Stomach smooth muscle (tissue), 2 donors: ENCODE measurements around the gene PPIH.
"Not testable (repeated sequence)": the region's sequence is repeated elsewhere in the genome, so short reads cannot be mapped to it uniquely, and the experiment has no call there.

Source experiments
- H3K27ac ChIP-seq: one replicate; pipeline ENCODE4 v1.7.0; 2013; ENCODE audit warnings: mild to moderate bottlenecking, low read length, inconsistent platforms
- H3K27me3 ChIP-seq, 2 donors: one replicate each; pipeline ENCODE4 v1.7.0; 2013; ENCODE audit warnings: low read length in 2 of 2; ENCODE audit not compliant: insufficient read depth in 2 of 2, control insufficient read depth in 1 of 2
- H3K36me3 ChIP-seq, 2 donors: one replicate each; pipeline ENCODE4 v1.7.0; 2013; ENCODE audit warnings: low read length in 2 of 2; ENCODE audit not compliant: control insufficient read depth in 2 of 2, insufficient read depth in 2 of 2
- H3K4me1 ChIP-seq: one replicate; pipeline ENCODE4 v1.7.0; 2013; ENCODE audit warnings: low read length; ENCODE audit not compliant: control insufficient read depth, insufficient read depth
- H3K4me3 ChIP-seq, 2 donors: one replicate each; pipeline ENCODE4 v1.7.0; 2013; ENCODE audit warnings: low read length in 2 of 2
- H3K9ac ChIP-seq, 2 donors: one replicate each; pipeline ENCODE4 v1.7.0; 2013; ENCODE audit warnings: low read length in 2 of 2, mild to moderate bottlenecking in 1 of 2
- H3K9me3 ChIP-seq, 2 donors: one replicate each; pipeline ENCODE4 v1.7.0; 2013; ENCODE audit warnings: low read length in 2 of 2; ENCODE audit not compliant: control insufficient read depth in 2 of 2
- donor health status: healthy.
- donor health status: Pancreatic carcinoma.

PPIH gene

GRCh38 chr1:42700006-42700405, 41.8 kb downstream of the PPIH start:
- Histone ChIP-seq H3K4me3 (no peak overlapping the region), H3K9me3 (no peaks in the 10 kb centered on the region), H3K36me3 (peaks cover 31 to 53% of the 10 kb centered on the region in 2 donors), H3K27me3 (no peaks in the 10 kb centered on the region), H3K27ac (no peak overlapping the region), H3K9ac (no peak overlapping the region), H3K4me1 (no peaks in the 10 kb centered on the region)

DNA sequence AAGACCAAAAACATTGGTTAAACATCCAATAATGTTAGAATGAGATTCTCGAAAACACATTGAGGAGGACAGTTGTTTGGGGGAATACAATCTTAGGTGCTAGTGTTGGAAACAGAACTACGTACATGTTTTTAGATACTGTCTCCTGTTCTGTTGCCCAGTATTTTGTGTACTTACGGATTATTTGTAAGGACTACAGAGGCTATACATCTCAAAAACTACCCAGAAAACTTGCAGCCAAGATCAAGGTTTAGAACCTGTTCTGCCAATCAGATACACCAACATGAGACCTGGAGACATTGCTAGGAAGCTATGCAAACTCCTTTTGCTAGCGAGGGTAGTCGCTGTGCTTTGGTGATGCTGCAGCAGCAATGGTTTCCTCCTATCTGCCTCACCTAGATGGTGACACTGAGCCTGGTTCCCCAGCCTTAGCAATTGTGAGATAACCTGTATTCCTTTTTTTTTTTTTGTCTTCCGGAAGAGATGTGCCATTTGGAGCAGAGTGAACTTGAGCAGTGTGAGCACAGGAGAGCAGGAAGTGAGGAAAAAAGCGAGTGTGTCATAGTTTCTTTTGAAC, 45.8 kb downstream of the PPIH start:
- Histone ChIP-seq H3K4me1 (no peaks in the 10 kb centered on the region), H3K36me3 (peaks cover 36 to 37% of the 10 kb centered on the region in 2 donors), H3K27ac (no peak overlapping the region), H3K4me3 (no peak overlapping the region), H3K27me3 (no peaks in the 10 kb centered on the region), H3K9me3 (no peaks in the 10 kb centered on the region), H3K9ac (no peak overlapping the region)

- H3K27ac ChIP-seq = not testable (repeated sequence)
Measured at GRCh38 chr1:42712808-42713207, 54.6 kb downstream of the PPIH start.

GRCh38 chr1:42713293-42713692, 55.1 kb downstream of the PPIH start:
- Histone ChIP-seq H3K36me3 (peaks cover 3 to 7% of the 10 kb centered on the region in 2 donors), H3K9me3 (no peaks in the 10 kb centered on the region), H3K4me1 (no peaks in the 10 kb centered on the region), H3K27me3 (no peaks in the 10 kb centered on the region), H3K9ac (no peak overlapping the region), H3K4me3 (no peak overlapping the region), H3K27ac (no peak overlapping the region)

More at GRCh38 chr1:42712808-42713207, 54.6 kb downstream of the PPIH start:
- not testable (repeated sequence) for H3K36me3 ChIP-seq, H3K4me1 ChIP-seq, H3K27me3 ChIP-seq, H3K4me3 ChIP-seq, H3K9me3 ChIP-seq, H3K9ac ChIP-seq

DNA sequence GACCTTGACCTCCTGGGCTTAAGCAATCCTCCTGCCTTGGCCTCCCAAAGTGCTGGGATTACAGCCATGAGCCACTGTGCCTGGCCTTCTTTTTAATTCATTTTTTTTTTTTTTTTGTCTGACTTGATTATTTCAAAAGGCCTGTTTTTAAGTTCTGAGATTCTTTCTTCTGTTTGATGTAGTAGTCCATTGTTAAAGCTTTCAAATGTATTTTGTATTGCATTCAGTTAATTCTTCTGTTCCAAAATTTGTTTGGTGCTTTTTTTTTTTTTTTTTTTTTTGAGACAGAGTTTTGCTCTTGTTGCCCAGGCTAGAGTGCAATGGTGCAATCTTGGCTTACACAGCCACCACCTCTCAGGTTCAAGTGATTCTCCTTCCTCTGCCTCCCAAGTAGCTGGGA, 56.2 kb downstream of the PPIH start:
- H3K27ac ChIP-seq, H3K9me3 ChIP-seq, H3K4me3 ChIP-seq, H3K27me3 ChIP-seq, H3K4me1 ChIP-seq, H3K9ac ChIP-seq, H3K36me3 ChIP-seq: not testable (repeated sequence)

DNA sequence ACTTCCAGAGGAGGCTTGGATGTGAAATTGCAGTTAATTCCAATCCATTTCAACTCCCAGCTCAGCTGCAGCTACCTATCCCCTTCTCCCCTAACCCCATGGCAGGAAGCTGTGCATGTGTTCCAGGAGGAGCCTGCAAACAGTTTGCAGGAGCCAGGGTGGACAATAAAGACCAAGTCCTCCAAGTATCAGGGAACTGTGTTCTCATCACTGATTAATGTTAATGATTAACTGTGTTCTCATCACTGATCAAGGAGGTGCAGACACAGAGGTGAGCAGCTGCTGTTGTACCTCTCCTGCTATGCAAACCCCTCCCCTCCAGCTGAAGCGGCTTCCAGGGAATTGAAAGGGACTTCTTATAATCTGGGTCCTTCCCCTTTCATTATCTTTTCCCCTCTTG, 62.6 kb downstream of the PPIH start:
- Histone ChIP-seq H3K36me3 (peaks cover 0 to 5% of the 10 kb centered on the region in 2 donors), H3K27ac (no peak overlapping the region), H3K9me3 (no peaks in the 10 kb centered on the region), H3K4me3 (no peak overlapping the region), H3K9ac (no peak overlapping the region), H3K27me3 (no peaks in the 10 kb centered on the region), H3K4me1 (no peaks in the 10 kb centered on the region)

DNA sequence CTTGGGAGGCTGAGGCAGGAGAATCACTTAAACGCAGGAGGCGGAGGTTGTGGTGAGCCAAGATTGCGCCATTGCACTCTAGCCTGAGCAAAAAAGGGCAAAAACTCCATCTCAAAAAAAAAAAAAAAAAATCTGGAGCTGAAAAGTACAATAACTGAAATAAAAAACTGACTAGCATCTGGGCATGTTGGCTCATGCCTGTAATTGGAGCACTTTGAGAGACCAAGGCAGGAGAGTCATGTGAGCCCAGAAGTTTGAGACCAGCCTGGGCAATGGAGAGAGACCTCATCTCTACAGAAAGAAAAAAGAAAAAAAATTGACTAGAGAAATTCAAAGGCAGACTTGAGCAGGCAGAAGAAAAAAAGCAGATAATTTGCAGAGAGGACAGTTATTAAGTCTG, 63.7 kb downstream of the PPIH start:
- no peak overlapping the region for H3K27ac ChIP-seq
- no peaks in the 10 kb centered on the region for H3K27me3 ChIP-seq
- H3K9me3 ChIP-seq = no peaks in the 10 kb centered on the region

DNA sequence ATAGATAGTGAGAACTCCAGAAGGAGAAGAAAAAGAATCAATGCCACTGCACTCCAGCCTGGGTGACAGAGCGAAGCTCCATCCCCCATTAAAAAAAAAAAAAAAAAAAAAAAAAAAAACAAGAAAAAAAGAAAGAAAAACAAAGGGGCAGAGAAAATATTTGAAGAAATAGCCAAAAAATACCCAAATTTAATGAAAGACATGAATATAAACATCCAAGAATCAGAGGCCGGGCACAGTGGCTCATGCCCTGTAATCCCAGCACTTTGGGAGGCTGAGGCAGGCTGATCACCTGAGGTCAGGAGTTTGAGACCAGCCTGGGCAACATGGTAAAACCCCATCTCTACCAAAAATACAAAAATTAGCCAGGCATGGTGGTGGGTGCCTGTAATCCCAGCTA, 64.2 kb downstream of the PPIH start:
- not testable (repeated sequence) for H3K27me3 ChIP-seq, H3K4me3 ChIP-seq, H3K4me1 ChIP-seq, H3K36me3 ChIP-seq, H3K9ac ChIP-seq, H3K27ac ChIP-seq, H3K9me3 ChIP-seq

More for the DNA sequence above, 63.7 kb downstream of the PPIH start:
- Histone ChIP-seq H3K4me1 (no peaks in the 10 kb centered on the region), H3K9ac (no peak overlapping the region), H3K4me3 (no peak overlapping the region), H3K36me3 (peaks cover 0 to 5% of the 10 kb centered on the region in 2 donors)

DNA sequence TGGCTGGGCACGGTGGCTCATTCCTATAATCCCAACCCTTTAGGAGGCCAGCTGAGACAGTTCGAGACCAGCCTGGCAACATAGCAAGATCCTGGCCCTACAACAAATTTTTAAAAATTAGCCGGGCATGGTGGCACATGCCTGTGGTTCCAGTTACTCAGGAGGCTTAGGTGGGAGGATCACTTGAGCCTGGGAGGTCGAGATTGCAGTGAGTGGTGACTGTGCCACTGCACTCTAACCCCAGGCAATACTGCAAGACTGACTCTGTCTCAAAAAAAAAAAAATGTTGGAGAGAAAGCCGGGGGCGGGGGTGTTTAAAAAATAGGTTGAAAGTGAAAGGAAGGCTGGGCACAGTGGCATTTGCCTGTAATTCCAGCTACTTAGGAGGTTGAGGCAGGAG, 65.3 kb downstream of the PPIH start:
- H3K9ac ChIP-seq = no peak overlapping the region
- H3K27ac ChIP-seq = no peak overlapping the region
- no peaks in the 10 kb centered on the region for H3K36me3 ChIP-seq
- no peaks in the 10 kb centered on the region for H3K27me3 ChIP-seq
- no peaks in the 10 kb centered on the region for H3K4me1 ChIP-seq
- no peaks in the 10 kb centered on the region for H3K9me3 ChIP-seq
- no peak overlapping the region for H3K4me3 ChIP-seq

- not testable (repeated sequence) for H3K9ac ChIP-seq, H3K4me3 ChIP-seq, H3K9me3 ChIP-seq, H3K27ac ChIP-seq, H3K36me3 ChIP-seq, H3K4me1 ChIP-seq, H3K27me3 ChIP-seq
Measured at GRCh38 chr1:42725820-42726219, 67.6 kb downstream of the PPIH start.
